Bronchial epithelial cell (primary cell): ENCODE measurements around the gene RAVER1. TPM values are rescaled to one million over a fixed set of nuclear protein-coding genes. Genes with fewer than 3 reads are reported as not detected.

Experiments
- DNase-seq: peaks from one replicate; pipeline ENCODE4 v3.0.0-alpha.2; 2010; ENCODE audit warnings: low read depth
- FAIRE-seq: peaks from 2 replicates; lab custom pipeline; 2011; peaks lifted over from hg19 to GRCh38; lab: Jason Lieb, UNC
- H3K27me3 ChIP-seq: 2 replicates; pipeline ENCODE4 v1.5.1; 2011; ENCODE audit warnings: low read length; ENCODE audit not compliant: control insufficient read depth, insufficient read depth
- H3K36me3 ChIP-seq: 2 replicates; pipeline ENCODE4 v1.5.1; 2011; ENCODE audit warnings: low read length; ENCODE audit not compliant: control insufficient read depth, insufficient read depth
- H3K4me3 ChIP-seq: 2 replicates; pipeline ENCODE4 v1.5.1; 2011; ENCODE audit warnings: mild to moderate bottlenecking, low read depth, low read length, control low read depth
- CTCF ChIP-seq: IDR thresholded peaks from 2 replicates; pipeline ENCODE4 v1.5.1; 2011; ENCODE audit warnings: mild to moderate bottlenecking, moderate library complexity, low read length, control low read depth, inconsistent platforms; ENCODE audit not compliant: insufficient read depth, severe bottlenecking
- total RNA-seq: library from RNA; depleted of rRNA; stranded (reverse); fragments of >200 nt; gene quantifications from 2 replicates; pipeline ENCODE4 v1.2.1, GENCODE V29; 2014

Gene RAVER1
- total RNA-seq, 1 donor from 2014 or later, result 4.2 TPM

GRCh38 chr19:10288662-10289166 lies 44.6 kb downstream of the RAVER1 start:
- H3K4me3 ChIP-seq, result peak overlapping the region; percentile 67
- peak; percentile 59 for DNase-seq
- FAIRE-seq, result no peak

DNA sequence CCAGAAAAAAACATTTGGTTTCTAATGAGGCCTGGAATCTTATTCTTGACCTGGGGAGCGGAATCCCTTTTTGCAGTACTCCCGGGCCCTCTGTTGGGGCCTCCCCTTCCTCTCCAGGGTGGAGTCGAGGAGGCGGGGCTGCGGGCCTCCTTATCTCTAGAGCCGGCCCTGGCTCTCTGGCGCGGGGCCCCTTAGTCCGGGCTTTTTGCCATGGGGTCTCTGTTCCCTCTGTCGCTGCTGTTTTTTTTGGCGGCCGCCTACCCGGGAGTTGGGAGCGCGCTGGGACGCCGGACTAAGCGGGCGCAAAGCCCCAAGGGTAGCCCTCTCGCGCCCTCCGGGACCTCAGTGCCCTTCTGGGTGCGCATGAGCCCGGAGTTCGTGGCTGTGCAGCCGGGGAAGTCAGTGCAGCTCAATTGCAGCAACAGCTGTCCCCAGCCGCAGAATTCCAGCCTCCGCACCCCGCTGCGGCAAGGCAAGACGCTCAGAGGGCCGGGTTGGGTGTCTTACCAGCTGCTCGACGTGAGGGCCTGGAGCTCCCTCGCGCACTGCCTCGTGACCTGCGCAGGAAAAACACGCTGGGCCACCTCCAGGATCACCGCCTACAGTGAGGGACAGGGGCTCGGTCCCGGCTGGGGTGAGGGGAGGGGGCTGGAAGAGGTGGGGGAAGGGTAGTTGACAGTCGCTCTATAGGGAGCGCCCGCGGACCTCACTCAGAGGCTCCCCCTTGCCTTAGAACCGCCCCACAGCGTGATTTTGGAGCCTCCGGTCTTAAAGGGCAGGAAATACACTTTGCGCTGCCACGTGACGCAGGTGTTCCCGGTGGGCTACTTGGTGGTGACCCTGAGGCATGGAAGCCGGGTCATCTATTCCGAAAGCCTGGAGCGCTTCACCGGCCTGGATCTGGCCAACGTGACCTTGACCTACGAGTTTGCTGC lies 46.3 kb downstream of the RAVER1 start, which contains the start of gene ICAM4:
Gene ICAM4 (plus strand): TSS at position 153 of the 935 bp plus-strand sequence. CDS start 58 bp downstream, at position 211.
- FAIRE-seq, result no peak
- TF ChIP-seq CTCF, result no peak
- Histone ChIP-seq H3K27me3 (no peaks in the 10 kb centered on the region), H3K36me3 (peaks cover 3% of the 10 kb centered on the region), H3K4me3 (peak within 1 kb of the TSS; percentile 18)
- peak; percentile 21 for DNase-seq

More at GRCh38 chr19:10288662-10289166, 44.6 kb downstream of the RAVER1 start:
- no peak for TF ChIP-seq CTCF
- Histone ChIP-seq H3K27me3 (no peaks in the 10 kb centered on the region), H3K36me3 (peaks cover 13% of the 10 kb centered on the region)

DNA sequence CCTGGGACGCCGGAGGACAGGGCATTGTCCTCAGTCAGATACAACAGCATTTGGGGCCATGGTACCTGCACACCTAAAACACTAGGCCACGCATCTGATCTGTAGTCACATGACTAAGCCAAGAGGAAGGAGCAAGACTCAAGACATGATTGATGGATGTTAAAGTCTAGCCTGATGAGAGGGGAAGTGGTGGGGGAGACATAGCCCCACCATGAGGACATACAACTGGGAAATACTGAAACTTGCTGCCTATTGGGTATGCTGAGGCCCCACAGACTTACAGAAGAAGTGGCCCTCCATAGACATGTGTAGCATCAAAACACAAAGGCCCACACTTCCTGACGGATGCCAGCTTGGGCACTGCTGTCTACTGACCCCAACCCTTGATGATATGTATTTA lies 47.9 kb downstream of the RAVER1 start:
- no peak for TF ChIP-seq CTCF
- DNase-seq (no peak), FAIRE-seq (no peak)
- Histone ChIP-seq H3K36me3 (peaks cover 3% of the 10 kb centered on the region), H3K27me3 (no peaks in the 10 kb centered on the region), H3K4me3 (no peak overlapping the region)

GRCh38 chr19:10284960-10285278 lies 48.4 kb downstream of the RAVER1 start:
- FAIRE-seq (no peak), DNase-seq (no peak)
- H3K36me3 ChIP-seq, result peaks cover 3% of the 10 kb centered on the region
- no peaks in the 10 kb centered on the region for H3K27me3 ChIP-seq
- H3K4me3 ChIP-seq, result no peak overlapping the region
- no peak for TF ChIP-seq CTCF

GRCh38 chr19:10284065-10284959 lies 49.0 kb downstream of the RAVER1 start:
- no peak overlapping the region for H3K4me3 ChIP-seq
- FAIRE-seq, result no peak
- TF ChIP-seq CTCF, result no peak
- H3K36me3 ChIP-seq, result peaks cover 3% of the 10 kb centered on the region
- DNase-seq, result no peak
- no peaks in the 10 kb centered on the region for H3K27me3 ChIP-seq
